Measurements from ENCODE around the gene SCTR.

Gene SCTR

DNA sequence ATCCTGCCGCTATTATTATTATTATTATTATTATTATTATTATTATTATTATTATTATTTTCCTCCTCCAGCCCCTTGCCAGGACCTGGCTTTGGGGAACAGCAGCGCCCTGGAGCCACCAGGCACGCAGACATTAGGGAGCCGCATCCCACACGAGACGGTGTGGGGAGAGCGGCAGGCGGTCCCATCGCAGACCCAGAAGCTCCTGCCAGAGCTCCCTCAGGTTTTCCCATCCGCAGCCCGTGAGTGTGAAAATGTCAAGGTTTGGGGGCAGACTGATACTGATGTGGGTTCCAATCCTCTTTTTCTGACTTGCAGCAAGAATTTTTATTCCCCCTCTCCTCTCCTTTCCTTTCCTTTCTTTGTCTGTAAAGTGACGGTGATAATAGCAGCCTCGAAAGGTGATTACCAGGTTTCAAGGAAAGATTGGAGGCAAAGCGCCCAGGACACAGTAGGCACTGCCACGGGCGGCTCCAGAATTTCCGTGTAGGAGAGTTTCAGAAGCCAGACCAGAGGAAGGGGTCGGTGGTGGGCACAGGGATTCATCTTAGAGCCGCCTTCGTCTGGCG lies 816 bp downstream of the SCTR start:
- in situ Hi-C loops (cut with MboI; ENCODE audit: low sequenced_read_pairs): no loop called here

DNA sequence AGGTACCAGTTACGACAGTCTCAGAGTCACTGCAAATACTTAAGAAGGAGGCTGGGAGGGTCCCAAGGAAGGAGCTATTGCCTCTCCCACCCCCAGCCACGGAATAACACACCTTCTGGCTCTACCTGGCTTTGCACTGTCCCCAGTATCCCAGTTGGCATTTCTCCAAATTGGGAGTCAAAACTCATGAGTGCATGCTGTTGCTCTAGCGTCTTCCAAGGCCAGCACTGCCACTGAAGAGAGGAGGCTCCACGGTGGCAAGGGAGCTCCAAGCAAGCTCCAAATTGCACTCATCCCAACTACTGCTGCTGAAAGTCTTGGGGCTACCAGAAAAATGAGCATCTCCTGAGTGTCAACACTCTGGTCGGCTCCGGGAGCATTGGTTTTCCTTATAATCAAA lies 1.6 kb downstream of the SCTR start:
- in situ Hi-C loops (cut with MboI; ENCODE audit: low sequenced_read_pairs): no loop called here

DNA sequence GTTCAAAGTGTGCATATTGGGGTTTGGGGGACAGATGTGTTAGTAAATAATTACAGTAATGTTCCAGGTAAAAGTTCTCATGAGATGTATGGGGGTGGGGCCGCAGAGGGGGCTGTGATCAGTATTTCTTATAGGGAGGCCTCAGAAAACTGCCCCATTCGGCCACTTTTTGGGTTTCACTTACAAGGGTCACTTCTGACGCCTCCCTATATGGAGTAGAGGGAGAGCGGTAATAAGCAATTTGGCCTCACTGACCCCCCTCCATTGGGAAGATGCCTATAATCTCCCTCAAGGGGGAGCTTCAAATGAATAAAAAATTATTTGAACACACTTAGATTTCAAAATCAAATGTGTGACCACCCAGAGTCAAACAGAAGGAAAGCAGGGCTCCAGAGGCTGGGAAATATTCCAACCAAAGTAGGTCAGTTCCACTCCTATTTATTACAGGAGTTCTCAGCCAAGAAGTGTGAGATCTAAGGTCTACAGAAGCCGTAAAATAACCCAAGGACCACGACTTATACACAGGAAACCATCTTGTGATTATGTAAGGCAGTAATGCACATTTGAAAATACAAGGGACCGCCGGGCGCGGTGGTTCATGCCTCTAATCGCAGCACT lies 2.7 kb downstream of the SCTR start:
- in situ Hi-C loops (cut with MboI; ENCODE audit: low sequenced_read_pairs): no loop called here

- in situ Hi-C loops (cut with MboI; ENCODE audit: low sequenced_read_pairs): no loop called here
Measured at GRCh38 chr2:119520696-119521432, 3.4 kb downstream of the SCTR start.

- in situ Hi-C loops (cut with MboI; ENCODE audit: low sequenced_read_pairs): no loop called here
Measured at GRCh38 chr2:119519057-119519408, 5.2 kb downstream of the SCTR start.

- in situ Hi-C loops (cut with MboI; ENCODE audit: low sequenced_read_pairs): no loop called here
Measured at GRCh38 chr2:119518401-119519056, 5.8 kb downstream of the SCTR start.

DNA sequence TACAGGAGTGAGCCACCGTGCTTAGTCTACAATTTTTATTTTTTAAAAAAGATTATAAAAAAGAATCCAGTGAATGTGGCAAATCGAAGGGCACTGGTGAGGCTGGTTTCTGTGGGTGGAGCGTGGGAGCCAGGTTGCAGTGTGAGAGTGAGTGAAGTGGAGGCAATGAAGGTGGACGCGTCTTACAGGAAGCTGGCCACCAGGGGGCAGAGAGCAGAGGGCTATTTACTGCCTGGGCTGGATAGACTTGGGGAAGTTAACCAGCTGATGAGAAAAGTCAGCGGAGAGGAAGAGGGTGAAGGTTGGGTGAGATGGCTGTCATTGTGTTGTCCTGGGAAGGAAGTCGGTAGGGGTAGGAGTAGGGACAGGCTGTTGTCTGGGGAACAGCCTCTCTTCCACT lies 6.8 kb downstream of the SCTR start:
- in situ Hi-C loops (cut with MboI; ENCODE audit: low sequenced_read_pairs): no loop called here

DNA sequence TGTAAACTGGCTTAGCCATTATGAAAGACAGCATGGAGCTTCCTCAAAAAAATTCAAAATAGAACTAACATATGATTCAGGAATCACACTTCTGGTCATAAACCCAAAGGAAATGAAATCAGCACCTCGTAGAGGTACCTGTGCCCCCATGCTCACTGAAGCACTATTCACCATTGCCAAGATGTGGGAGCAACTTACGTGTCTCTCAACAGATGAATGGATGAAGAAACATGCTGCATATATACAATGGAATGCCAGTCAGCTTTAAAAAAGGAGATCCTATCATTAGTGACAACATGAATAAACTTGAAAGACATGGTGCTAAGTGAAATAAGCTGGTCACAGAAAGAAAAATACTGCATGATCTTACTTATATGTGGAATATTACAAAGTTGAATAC lies 8.2 kb downstream of the SCTR start:
- in situ Hi-C loops (cut with MboI; ENCODE audit: low sequenced_read_pairs): no loop called here

DNA sequence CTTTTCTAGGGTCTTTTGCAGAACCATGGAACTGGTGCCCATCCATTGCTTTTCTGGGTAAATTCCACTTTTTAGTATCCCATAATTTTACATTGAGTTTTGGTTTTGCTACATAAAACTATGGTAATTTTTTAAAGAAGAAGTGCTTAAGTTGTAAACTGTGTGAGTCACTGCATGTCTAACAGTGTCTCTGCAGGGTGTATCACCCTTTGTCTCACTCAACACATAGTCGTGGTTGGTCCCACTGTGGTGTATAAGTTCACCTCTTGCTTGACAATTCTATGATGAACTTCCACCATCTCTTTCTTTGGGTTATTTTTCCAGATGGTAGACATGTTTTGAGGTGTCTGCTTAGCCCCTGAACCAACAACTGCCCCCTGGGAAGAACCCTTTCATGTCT lies 10.5 kb downstream of the SCTR start:
- in situ Hi-C loops (cut with MboI; ENCODE audit: low sequenced_read_pairs): no loop called here

GRCh38 chr2:119512946-119513345 lies 11.3 kb downstream of the SCTR start:
- in situ Hi-C loops (cut with MboI; ENCODE audit: low sequenced_read_pairs): no loop called here

GRCh38 chr2:119511989-119512388 lies 12.3 kb downstream of the SCTR start:
- in situ Hi-C loops (cut with MboI; ENCODE audit: low sequenced_read_pairs): no loop called here

- in situ Hi-C loops (cut with MboI; ENCODE audit: low sequenced_read_pairs): no loop called here
Measured at GRCh38 chr2:119508756-119509155, 15.5 kb downstream of the SCTR start.

GRCh38 chr2:119496682-119497081 lies 27.6 kb downstream of the SCTR start:
- in situ Hi-C loops (cut with MboI; ENCODE audit: low sequenced_read_pairs): no loop called here

DNA sequence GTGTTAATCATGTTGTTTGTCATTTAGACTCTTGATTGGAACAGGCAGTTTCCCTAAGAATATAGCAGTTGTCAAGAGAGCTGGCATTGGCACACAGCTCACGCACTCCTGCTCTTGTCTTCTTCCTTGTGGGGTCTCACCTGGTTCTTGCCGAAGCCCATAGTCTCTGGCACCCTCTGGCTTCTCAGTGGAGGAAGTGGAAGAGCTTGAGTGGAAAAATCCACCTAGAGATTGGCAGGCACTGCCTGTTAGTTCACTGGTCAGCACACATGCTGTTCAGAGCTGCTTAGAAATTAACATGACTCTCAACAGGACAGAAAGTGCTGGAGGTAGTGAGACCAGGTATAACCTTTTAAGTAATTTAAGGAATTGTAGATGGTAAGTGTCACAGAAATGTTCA lies 28.3 kb downstream of the SCTR start:
- in situ Hi-C loops (cut with MboI; ENCODE audit: low sequenced_read_pairs): no loop called here

GRCh38 chr2:119494163-119494790 lies 30.0 kb downstream of the SCTR start:
- in situ Hi-C loops (cut with MboI; ENCODE audit: low sequenced_read_pairs): no loop called here

DNA sequence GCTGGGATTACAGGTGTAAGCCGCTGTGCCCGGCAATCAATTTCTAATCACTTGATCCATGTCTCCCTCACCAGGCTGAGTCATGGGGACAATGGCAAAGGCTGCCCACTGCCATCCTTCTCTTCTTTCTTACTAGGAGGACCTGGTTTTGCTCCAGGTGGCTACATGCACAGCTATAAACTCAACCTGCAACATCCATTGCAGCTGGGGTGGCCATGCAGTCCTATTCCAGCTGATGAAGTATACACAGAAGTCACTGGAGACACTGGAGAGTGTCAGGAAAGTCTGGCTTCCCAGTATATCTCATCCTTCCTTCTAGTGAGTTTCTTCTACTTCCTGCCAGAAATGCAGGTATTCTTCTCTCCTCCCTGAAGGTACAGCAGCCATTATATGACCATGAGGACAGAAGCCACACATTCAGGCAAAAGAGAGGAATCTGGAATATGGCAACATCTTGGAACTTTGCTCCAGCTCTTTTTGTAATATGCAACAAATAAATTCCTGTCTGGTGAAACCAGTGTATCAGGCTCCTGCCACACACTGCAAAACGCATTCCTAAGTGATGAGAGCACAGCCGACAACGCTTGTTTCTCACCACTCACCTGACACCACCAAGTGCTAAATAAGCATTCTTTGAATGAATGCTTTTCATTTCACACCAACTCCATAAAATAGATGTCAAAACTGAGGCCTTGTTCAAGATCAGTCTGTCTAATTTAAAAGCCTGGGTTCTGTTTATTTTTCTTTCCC lies 32.3 kb downstream of the SCTR start:
- in situ Hi-C loops (cut with MboI; ENCODE audit: low sequenced_read_pairs): no loop called here

- in situ Hi-C loops (cut with MboI; ENCODE audit: low sequenced_read_pairs): no loop called here
Measured at GRCh38 chr2:119490653-119491195, 33.6 kb downstream of the SCTR start.

DNA sequence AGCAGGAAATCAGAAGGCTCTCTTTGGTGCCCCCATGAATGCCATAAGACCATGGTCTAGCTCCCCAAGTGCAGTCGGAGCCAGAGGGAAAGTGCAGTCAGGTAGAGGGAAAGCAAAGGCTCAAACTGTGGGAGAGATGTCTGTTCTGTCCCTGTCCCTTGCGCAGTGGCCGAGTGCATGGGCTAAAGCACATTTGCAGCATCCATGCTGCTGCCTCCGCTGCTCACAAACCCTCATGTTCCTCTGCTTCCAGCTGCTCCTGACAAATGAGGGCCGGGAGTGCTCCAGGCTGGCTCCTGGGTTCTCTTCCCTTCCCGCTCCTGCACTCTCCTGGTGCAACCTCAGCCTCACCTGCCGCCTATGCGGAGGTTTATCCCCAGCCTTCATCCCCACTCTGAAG lies 34.2 kb downstream of the SCTR start:
- in situ Hi-C loops (cut with MboI; ENCODE audit: low sequenced_read_pairs): no loop called here

- in situ Hi-C loops (cut with MboI; ENCODE audit: low sequenced_read_pairs): no loop called here
Measured at GRCh38 chr2:119489232-119489952, 34.9 kb downstream of the SCTR start.

All from HL-60/S4 treated with phorbol 12-myristate 13-acetate at 8.2 ng/mL for 4 days and 3 days (cell line).